Vagina (tissue), 2 donors: ENCODE data around the gene SAT2.

ENCODE experiments used
- CTCF ChIP-seq, 3 experiments: fragments of 450-650 bp in 2 of 3; fragments of 200-600 bp in 1 of 3; sonication (generic) in 1 of 3; IDR thresholded peaks; one replicate each; pipeline ENCODE4 v1.5.1; 2017 to 2019; ENCODE audit warnings: antibody characterized with exemption in 3 of 3, mild to moderate bottlenecking in 2 of 3, moderate library complexity in 2 of 3
- POLR2A ChIP-seq, 2 donors: fragments of 450-650 bp; IDR thresholded peaks; one replicate each; pipeline ENCODE4 v1.6.1; 2017; ENCODE audit warnings: antibody characterized with exemption in 2 of 2, mild to moderate bottlenecking in 2 of 2, moderate library complexity in 2 of 2

- TF ChIP-seq CTCF (IDR thresholded peaks at IDR 0.05) (no peak), POLR2A (IDR thresholded peaks at IDR 0.05) (no peak)
Observed at GRCh38 chr17:7626307-7626706, 1.3 kb downstream of the SAT2 start.
